T-helper 17 cell (primary cell): ENCODE measurements around the gene CNIH2. TPM values are rescaled to one million over a fixed set of nuclear protein-coding genes. Genes with fewer than 3 reads are reported as not detected.
A peak's percentile ranks its signal among the peaks of the same experiment; 100 is the strongest.

ENCODE experiments used
- ATAC-seq: fragments of 150-1000 bp; cut with Tn5 transposase; 2 replicates; pipeline ENCODE4 v1.10.0; 2021; ENCODE audit warnings: mild to moderate bottlenecking, moderate library complexity
- DNase-seq, 3 donors: peaks; one replicate each; pipeline versions ENCODE4 v3.0.0 to v3.0.0-alpha.2; 2020 to 2021
- H3K9me3 ChIP-seq: one replicate; pipeline ENCODE4 v1.7.0; 2013; ENCODE audit warnings: low read length, mild to moderate bottlenecking; ENCODE audit not compliant: control insufficient read depth, poor library complexity, severe bottlenecking
- H3K27ac Mint-ChIP-seq: one replicate; pipeline ENCODE4 v1.8.0; 2022; ENCODE audit warnings: mild to moderate bottlenecking, moderate library complexity, mixed read lengths
- H3K27me3 Mint-ChIP-seq: one replicate; pipeline ENCODE4 v1.8.0; 2022; ENCODE audit warnings: mixed read lengths
- H3K36me3 Mint-ChIP-seq: one replicate; pipeline ENCODE4 v1.8.0; 2022; ENCODE audit warnings: low read depth, mixed read lengths
- H3K4me1 Mint-ChIP-seq: one replicate; pipeline ENCODE4 v1.8.0; 2022; ENCODE audit warnings: mild to moderate bottlenecking, mixed read lengths
- H3K4me3 Mint-ChIP-seq: one replicate; pipeline ENCODE4 v1.8.0; 2022; ENCODE audit warnings: mild to moderate bottlenecking, moderate library complexity, mixed read lengths
- total RNA-seq, 4 donors: library from RNA in 2 of 4; stranded (reverse) in 2 of 4; gene quantifications; one replicate each; pipeline ENCODE4 v1.2.3 and lab custom pipeline; 2022 to 2026

CNIH2 gene
- total RNA-seq, 2 donors from 2014 or later, result 9.0 to 14.4 TPM

- no peak for DNase-seq
- no peak overlapping the region for H3K4me3 Mint-ChIP-seq
- H3K27me3 Mint-ChIP-seq, result no peaks in the 10 kb centered on the region
- no peaks in the 10 kb centered on the region for H3K36me3 Mint-ChIP-seq
- no peaks in the 10 kb centered on the region for H3K9me3 ChIP-seq
- H3K4me1 Mint-ChIP-seq, result peaks cover 21% of the 10 kb centered on the region
- no peak for ATAC-seq
- H3K27ac Mint-ChIP-seq, result no peak overlapping the region
Observed at GRCh38 chr11:66322732-66323427, 44.9 kb downstream of the CNIH2 start.

DNA sequence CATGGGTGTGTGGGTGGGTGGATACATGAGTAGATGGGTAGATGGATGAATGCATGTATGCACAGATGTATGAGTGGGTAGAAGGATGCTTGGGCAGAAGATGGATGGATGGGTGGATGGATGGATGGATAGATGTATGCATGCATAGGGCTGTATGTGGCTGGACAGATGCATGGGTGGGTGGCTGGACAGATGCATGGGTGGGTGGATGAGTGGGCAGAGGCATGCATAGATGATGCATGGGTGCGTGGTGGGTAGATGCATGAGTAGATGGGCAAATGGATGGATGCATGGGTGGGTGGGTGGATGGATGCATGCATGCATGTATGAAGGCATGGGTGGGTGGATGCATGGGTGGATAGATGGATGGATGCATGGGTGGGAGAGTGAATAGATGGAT, 45.7 kb downstream of the CNIH2 start:
- no peaks in the 10 kb centered on the region for H3K9me3 ChIP-seq
- DNase-seq (no peak), ATAC-seq (no peak)
- no peak overlapping the region for H3K27ac Mint-ChIP-seq
- H3K27me3 Mint-ChIP-seq, result no peaks in the 10 kb centered on the region
- H3K36me3 Mint-ChIP-seq, result no peaks in the 10 kb centered on the region
- H3K4me1 Mint-ChIP-seq, result peaks cover 22% of the 10 kb centered on the region
- no peak overlapping the region for H3K4me3 Mint-ChIP-seq

DNA sequence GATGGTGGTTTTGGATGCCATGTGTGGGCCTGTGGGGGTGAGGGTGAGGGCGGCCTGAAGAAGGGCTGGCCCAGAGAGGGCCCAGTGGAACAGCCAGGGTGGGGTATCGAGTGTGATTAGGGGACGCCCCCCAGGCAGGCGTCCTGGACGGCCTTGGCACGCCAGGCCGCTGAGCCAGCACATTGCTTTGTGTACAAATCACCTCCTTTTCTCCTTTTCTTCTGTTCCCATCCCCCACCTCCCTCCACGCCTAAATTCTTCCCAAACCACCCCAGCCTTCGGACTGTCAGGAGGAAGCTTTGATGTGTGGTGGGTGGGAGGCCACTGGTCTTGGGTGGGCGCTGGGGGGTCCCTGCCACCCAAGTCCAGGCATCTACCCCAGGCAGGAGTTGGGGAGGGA, 46.7 kb downstream of the CNIH2 start:
- Mint-ChIP-seq H3K27ac (no peak overlapping the region), H3K4me1 (peaks cover 19% of the 10 kb centered on the region), H3K36me3 (no peaks in the 10 kb centered on the region), H3K4me3 (no peak overlapping the region), H3K27me3 (no peaks in the 10 kb centered on the region)
- DNase-seq (no peak), ATAC-seq (no peak)
- no peaks in the 10 kb centered on the region for H3K9me3 ChIP-seq

DNA sequence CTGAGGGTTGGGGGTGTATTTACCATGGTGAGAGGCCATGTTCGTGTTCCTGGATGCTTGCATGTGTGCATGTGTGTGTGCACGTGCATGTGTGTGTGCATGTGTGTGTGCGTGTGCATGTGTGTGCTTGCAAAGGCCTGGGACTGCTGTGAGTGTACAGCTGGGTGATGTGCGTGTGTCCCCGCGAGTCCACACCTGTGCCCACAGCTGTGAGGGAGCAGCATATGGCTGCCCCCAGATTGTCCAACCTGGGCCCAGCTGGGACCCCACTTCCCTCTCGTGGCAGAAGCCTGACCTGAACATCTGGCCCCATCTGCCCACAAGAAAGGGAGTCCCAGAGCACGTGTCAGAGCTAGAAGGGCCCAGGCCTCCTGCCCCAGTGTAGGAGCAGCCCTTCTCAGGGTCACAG, 47.3 kb downstream of the CNIH2 start:
- peak overlapping the region; percentile 71 for H3K27ac Mint-ChIP-seq
- no peaks in the 10 kb centered on the region for H3K27me3 Mint-ChIP-seq
- H3K36me3 Mint-ChIP-seq, result no peaks in the 10 kb centered on the region
- H3K4me1 Mint-ChIP-seq, result peaks cover 19% of the 10 kb centered on the region
- H3K4me3 Mint-ChIP-seq, result peak overlapping the region; percentile 62
- ATAC-seq, result no peak
- no peak for DNase-seq
- H3K9me3 ChIP-seq, result no peaks in the 10 kb centered on the region

DNA sequence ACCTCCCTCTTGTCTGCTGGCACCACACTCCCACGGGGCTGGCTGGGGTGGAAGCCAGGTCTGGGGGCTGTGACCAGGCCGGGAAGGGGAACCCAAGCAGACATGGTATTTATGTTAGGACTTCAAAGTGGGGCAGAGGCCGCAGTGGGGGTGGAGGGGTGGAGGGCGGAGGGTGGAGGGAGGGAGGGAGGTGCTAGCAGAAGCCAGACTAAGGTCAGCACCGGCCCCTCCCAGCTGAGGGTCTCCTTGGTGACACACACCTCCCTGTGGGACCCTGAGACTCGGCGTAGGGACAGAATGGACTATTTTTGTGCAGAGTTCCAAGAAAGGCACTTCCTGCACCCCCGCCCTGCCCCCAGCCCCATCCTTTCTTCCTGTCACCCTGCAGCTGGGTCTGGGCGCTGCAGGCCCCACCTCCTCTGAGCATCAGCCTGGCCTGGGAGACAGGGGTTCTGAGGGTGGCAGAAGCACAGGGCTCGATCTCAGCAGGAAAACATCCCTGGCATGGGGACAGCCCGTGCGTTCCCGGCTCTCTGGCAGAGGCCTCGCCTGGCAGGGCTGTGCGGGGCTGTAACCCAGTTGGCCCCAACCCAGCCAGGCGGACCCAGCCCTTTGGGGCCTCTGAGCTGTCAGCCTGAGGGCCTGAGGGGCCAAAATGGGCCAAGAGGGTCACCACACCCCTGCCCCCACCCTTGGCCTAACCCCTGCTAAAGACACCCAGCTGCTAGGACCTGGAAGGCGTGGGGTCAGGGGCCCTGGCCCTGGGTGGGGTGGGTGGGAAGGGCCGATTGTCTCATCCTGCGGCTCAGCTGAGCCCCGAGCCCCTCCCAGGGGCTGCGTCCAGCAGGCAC, 48.5 kb downstream of the CNIH2 start:
- Mint-ChIP-seq H3K4me3 (peak overlapping the region; percentile 63), H3K4me1 (peaks cover 19% of the 10 kb centered on the region), H3K36me3 (no peaks in the 10 kb centered on the region), H3K27me3 (no peaks in the 10 kb centered on the region), H3K27ac (peak overlapping the region; percentile 71)
- no peak for ATAC-seq
- no peak for DNase-seq
- no peaks in the 10 kb centered on the region for H3K9me3 ChIP-seq

- Mint-ChIP-seq H3K4me3 (peak overlapping the region; percentile 42), H3K27ac (no peak overlapping the region), H3K4me1 (peaks cover 19% of the 10 kb centered on the region), H3K27me3 (no peaks in the 10 kb centered on the region), H3K36me3 (no peaks in the 10 kb centered on the region)
- H3K9me3 ChIP-seq, result no peaks in the 10 kb centered on the region
- DNase-seq (no peak), ATAC-seq (no peak)
Observed at GRCh38 chr11:66327171-66328030, 49.4 kb downstream of the CNIH2 start.

DNA sequence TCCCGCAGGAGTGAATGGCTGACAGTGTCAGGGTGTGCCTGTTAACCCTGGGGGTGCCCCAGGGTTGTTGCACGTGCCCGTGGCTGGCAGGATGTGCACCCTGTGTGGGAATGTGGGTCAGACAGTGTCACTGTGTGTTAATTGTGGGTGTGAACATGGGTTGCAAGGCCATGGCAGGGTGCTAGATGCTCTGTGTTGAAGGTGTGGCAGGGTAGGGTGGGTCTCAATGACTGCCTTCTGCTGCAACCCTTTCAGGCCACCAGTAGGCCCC, 50.0 kb downstream of the CNIH2 start:
- no peaks in the 10 kb centered on the region for H3K27me3 Mint-ChIP-seq
- ATAC-seq, result peak; percentile 69
- no peak for DNase-seq
- H3K27ac Mint-ChIP-seq, result no peak overlapping the region
- H3K9me3 ChIP-seq, result no peaks in the 10 kb centered on the region
- peak overlapping the region; percentile 42 for H3K4me3 Mint-ChIP-seq
- H3K36me3 Mint-ChIP-seq, result no peaks in the 10 kb centered on the region
- H3K4me1 Mint-ChIP-seq, result peaks cover 19% of the 10 kb centered on the region

DNA sequence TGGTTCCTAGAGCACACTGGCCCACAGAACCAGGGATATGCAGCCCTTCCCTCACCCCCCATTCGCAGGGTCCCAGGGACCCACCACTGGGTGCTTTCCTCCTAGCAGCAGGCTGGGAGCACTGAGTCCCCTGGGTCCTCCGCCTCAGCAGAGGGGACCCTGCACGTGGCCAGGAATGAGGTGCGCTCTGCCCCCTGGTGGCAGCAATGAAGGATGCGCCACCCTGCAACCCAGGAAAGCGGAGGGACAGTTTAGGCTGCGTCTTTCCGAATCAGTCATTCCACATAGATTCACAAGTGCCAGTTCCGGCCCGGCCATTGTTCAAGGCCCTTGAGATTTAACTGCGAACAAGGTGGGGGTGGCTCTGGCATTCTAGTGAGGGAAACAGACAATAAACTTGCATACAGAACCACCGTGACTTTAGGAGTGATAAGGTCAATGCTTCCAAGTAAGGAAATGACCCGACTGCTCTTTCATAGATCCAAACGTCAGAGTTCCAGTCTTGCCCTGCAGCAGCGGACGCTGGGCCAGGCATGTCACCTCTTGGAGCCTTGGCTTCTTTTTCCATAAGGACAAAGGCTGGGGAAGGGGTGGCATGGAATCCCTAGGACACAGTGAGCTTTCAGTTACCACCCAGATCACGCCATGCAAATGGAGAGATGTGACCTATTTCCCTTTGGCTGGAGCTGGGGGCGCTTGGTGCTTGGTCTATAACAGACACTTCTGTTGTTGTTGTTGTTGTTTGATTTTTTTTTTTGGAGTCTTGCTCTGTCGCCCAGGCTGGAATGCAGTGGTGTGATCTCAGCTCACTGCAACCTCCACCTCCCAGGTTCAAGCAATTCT, 50.5 kb downstream of the CNIH2 start:
- peaks cover 19% of the 10 kb centered on the region for H3K4me1 Mint-ChIP-seq
- DNase-seq (peak; percentile 68 to 70 (median 68)), ATAC-seq (peak; percentile 91)
- peak overlapping the region; percentile 25 for H3K4me3 Mint-ChIP-seq
- H3K9me3 ChIP-seq, result no peaks in the 10 kb centered on the region
- H3K36me3 Mint-ChIP-seq, result no peaks in the 10 kb centered on the region
- H3K27me3 Mint-ChIP-seq, result no peaks in the 10 kb centered on the region
- no peak overlapping the region for H3K27ac Mint-ChIP-seq

DNA sequence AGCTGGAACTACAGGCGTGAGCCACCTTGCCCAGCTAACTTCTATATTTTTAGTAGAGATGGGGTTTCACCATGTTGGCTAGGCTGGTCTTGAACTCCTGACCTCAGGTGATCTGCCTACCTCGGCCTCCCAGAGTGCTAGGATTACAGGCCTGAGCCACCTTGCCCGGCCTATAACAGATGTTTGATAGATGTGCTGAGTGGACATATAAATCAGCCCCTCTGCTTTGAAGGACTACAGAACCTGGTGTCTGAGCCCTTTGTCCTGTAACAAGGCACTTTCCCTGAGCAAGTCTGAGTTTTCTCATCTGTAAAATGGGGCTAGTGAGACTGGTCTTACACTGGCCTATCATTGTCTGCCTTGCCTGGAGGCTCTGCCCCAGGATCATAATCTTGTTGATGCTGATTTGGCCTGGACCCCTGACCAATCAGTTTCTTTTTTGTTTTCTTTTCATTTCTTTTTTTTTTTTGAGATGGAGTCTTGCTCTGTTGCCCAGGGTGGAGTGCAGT, 51.2 kb downstream of the CNIH2 start:
- Mint-ChIP-seq H3K36me3 (no peaks in the 10 kb centered on the region), H3K4me1 (peaks cover 19% of the 10 kb centered on the region), H3K27ac (no peak overlapping the region)

DNA sequence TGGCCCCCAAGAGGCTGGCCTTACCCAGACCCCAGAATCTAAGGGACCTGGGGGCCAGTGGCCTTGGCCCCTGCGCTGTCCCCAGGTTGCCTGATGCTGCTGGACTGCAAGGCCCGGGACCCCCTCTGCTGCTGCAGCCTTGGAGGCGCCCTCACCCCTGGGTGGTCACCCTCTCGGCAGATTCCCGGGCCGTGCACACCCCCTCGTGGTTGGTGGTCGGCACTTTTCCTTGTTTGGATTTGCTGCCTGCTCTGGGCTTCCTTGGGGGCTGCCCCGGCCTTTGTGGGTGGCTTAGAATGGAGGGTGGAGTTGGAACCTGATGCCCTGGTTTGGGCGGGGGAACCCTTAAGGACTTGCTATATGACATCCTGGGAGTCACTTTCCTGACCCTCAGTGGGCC, 53.0 kb downstream of the CNIH2 start:
- no peak for ATAC-seq
- DNase-seq, result no peak
- peaks cover 19% of the 10 kb centered on the region for H3K4me1 Mint-ChIP-seq
- no peaks in the 10 kb centered on the region for H3K9me3 ChIP-seq
- no peak overlapping the region for H3K4me3 Mint-ChIP-seq
- no peaks in the 10 kb centered on the region for H3K27me3 Mint-ChIP-seq
- H3K27ac Mint-ChIP-seq, result no peak overlapping the region
- H3K36me3 Mint-ChIP-seq, result no peaks in the 10 kb centered on the region

More for the DNA sequence above, 51.2 kb downstream of the CNIH2 start:
- DNase-seq (no peak), ATAC-seq (no peak)
- no peaks in the 10 kb centered on the region for H3K9me3 ChIP-seq
- no peak overlapping the region for H3K4me3 Mint-ChIP-seq
- H3K27me3 Mint-ChIP-seq, result no peaks in the 10 kb centered on the region

- Mint-ChIP-seq H3K27me3 (no peaks in the 10 kb centered on the region), H3K4me3 (no peak overlapping the region), H3K4me1 (peaks cover 23% of the 10 kb centered on the region), H3K27ac (no peak overlapping the region), H3K36me3 (no peaks in the 10 kb centered on the region)
- no peak for ATAC-seq
- DNase-seq, result no peak
- no peaks in the 10 kb centered on the region for H3K9me3 ChIP-seq
Observed at GRCh38 chr11:66331542-66332370, 53.8 kb downstream of the CNIH2 start.
